ENCODE data around the gene IL1R1.

IL1R1 gene, protein sequence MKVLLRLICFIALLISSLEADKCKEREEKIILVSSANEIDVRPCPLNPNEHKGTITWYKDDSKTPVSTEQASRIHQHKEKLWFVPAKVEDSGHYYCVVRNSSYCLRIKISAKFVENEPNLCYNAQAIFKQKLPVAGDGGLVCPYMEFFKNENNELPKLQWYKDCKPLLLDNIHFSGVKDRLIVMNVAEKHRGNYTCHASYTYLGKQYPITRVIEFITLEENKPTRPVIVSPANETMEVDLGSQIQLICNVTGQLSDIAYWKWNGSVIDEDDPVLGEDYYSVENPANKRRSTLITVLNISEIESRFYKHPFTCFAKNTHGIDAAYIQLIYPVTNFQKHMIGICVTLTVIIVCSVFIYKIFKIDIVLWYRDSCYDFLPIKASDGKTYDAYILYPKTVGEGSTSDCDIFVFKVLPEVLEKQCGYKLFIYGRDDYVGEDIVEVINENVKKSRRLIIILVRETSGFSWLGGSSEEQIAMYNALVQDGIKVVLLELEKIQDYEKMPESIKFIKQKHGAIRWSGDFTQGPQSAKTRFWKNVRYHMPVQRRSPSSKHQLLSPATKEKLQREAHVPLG

DNA sequence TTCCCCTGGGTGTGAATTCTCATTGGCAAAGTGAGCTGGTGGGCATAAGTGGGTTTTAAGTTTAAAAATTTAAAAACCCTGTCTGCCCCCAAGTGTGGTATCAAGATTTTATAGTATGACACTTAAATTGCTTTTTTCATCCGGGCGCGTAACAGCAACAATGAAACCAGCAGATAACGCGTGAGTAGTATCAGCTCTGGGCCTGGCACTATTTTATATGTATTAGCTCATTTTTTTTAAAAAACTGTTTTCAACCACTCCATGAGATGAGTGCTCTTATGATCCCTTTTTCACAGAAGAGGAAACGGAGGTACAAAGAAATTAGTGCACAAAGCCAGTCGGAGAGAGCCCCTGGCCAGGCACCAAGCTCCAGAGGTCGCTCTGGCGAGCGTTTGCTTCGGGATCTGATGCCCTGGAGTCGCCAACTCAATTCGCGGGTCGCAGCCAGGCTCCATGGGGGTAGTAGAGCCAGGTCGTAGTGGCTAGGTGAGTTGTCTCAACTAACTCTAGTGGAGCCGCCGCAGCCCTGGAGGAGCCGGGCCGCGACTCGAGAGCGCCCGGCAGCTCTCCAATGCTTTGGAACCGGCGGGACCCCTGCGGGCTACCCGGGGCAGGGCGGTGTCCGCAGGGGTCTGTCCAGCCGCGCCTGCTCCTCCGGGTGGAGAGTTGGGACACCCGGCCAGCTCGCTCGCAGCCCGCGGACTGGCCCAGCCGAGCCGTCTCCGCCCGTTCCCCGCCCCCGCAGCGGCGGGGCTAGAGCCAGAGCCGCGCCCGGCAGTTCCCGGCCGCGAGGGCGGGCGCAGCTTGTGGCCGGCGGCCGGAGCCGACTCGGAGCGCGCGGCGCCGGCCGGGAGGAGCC, at the start of gene IL1R1:
Gene IL1R1, plus strand, starts transcription at position 777 of the 859 bp plus-strand sequence. CDS start 14,979 bp downstream, outside the sequence.
- H3K27me3 ChIP-seq (ENCODE audit: insufficient read depth, insufficient read length) = peaks cover 35% of the 10 kb centered on the region
- peak within 1 kb of the TSS; percentile 81 for H3K9ac ChIP-seq (ENCODE audit: insufficient read length, low read depth)
- H3K4me1 ChIP-seq (ENCODE audit: insufficient read depth, insufficient read length) = no peaks in the 10 kb centered on the region
- DNase-seq (ENCODE audit: low read depth, low spot score) = no peak
- no peak for TF ChIP-seq YY1 (IDR thresholded peaks at IDR 0.05; ENCODE audit: insufficient read depth, insufficient read length)
- no peak for TF ChIP-seq SUZ12 (IDR thresholded peaks at IDR 0.05; ENCODE audit: extremely low read depth, insufficient read depth, insufficient read length)
- no peak for TF ChIP-seq ZNF274 (IDR thresholded peaks at IDR 0.05; ENCODE audit: low read depth, low read length)
- peak within 1 kb of the TSS; percentile 35 for H3K4me3 ChIP-seq (ENCODE audit: insufficient read length, low read depth)
- H3K9me3 ChIP-seq (ENCODE audit: insufficient read depth, low read length) = peaks cover 38% of the 10 kb centered on the region
- H3K36me3 ChIP-seq (ENCODE audit: insufficient read depth, insufficient read length, low read length) = no peaks in the 10 kb centered on the region

DNA sequence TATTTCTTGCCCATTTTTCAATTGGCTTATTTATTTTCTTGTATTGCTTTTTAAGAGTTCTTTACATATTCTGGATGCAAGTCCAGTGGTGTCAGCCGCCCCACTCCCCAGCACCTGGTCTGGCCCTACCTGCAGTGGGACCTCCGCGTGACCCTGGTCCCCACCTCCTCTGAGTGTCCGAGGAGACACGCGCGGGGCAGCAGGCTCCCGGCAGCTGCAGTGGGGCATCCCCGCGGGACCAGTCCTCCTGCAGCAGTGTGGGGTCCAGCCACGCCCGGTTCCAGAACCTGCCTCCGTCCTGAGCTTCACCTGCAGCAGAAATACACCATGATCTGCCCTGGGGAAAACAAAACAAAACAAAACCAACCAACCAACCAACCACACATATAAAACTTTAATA, 48.9 kb upstream of the IL1R1 start:
- TF ChIP-seq YY1 (IDR thresholded peaks at IDR 0.05; ENCODE audit: insufficient read depth, insufficient read length) = no peak
- Histone ChIP-seq H3K9me3 (ENCODE audit: insufficient read depth, low read length) (no peaks in the 10 kb centered on the region), H3K27me3 (ENCODE audit: insufficient read depth, insufficient read length) (no peaks in the 10 kb centered on the region)

DNA sequence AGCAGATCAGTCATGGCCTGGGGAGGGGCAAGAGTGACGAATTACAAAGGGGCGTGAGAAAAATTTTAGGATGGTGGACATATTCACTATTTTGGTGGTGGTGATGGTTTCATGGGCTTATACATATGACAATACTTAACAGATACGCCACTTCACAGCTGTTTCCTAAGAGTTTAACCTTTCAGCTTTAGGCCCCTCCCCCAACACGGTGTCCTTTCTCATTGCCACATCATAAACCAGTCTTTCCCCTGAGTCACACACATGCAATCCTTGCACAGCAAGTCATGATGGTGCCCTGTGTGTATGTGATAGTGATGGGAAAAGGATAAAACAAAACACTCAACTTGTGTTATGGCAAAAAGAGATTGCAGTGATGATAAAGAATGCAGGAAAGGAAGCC, 47.6 kb upstream of the IL1R1 start:
- H3K4me3 ChIP-seq (ENCODE audit: insufficient read length, low read depth) = no peak overlapping the region
- no peaks in the 10 kb centered on the region for H3K4me1 ChIP-seq (ENCODE audit: insufficient read depth, insufficient read length)
- TF ChIP-seq SUZ12 (IDR thresholded peaks at IDR 0.05; ENCODE audit: extremely low read depth, insufficient read depth, insufficient read length) (no peak), YY1 (IDR thresholded peaks at IDR 0.05; ENCODE audit: insufficient read depth, insufficient read length) (no peak), ZNF274 (IDR thresholded peaks at IDR 0.05; ENCODE audit: low read depth, low read length) (no peak)
- H3K9me3 ChIP-seq (ENCODE audit: insufficient read depth, low read length) = no peaks in the 10 kb centered on the region
- H3K9ac ChIP-seq (ENCODE audit: insufficient read length, low read depth) = no peak overlapping the region
- H3K36me3 ChIP-seq (ENCODE audit: insufficient read depth, insufficient read length, low read length) = no peaks in the 10 kb centered on the region
- no peaks in the 10 kb centered on the region for H3K27me3 ChIP-seq (ENCODE audit: insufficient read depth, insufficient read length)
- no peak for DNase-seq (ENCODE audit: low read depth, low spot score)

More for the DNA sequence above, 48.9 kb upstream of the IL1R1 start:
- DNase-seq (ENCODE audit: low read depth, low spot score) = no peak
- Histone ChIP-seq H3K4me3 (ENCODE audit: insufficient read length, low read depth) (no peak overlapping the region), H3K36me3 (ENCODE audit: insufficient read depth, insufficient read length, low read length) (no peaks in the 10 kb centered on the region), H3K9ac (ENCODE audit: insufficient read length, low read depth) (no peak overlapping the region), H3K4me1 (ENCODE audit: insufficient read depth, insufficient read length) (no peaks in the 10 kb centered on the region)

DNA sequence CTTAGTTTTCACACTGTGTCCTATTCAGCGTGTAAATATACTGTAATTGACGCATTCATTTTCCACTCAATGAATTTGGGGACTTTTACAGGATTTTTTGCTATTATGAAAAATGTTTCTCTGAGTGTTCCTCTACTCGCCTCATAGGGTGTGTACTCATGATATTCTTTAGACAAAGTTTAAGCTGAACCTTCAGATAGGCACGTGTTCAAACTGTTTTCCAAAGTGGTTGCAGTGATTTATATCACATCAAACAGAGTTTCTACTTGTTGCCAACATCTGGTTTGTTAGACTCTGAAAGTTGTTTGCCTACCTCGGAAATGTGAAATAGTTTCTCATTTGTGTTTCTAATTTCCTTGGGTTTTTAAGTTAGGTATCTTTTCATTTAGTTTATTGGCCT, 46.4 kb upstream of the IL1R1 start:
- Histone ChIP-seq H3K27me3 (ENCODE audit: insufficient read depth, insufficient read length) (no peaks in the 10 kb centered on the region), H3K9ac (ENCODE audit: insufficient read length, low read depth) (no peak overlapping the region), H3K4me1 (ENCODE audit: insufficient read depth, insufficient read length) (no peaks in the 10 kb centered on the region), H3K36me3 (ENCODE audit: insufficient read depth, insufficient read length, low read length) (no peaks in the 10 kb centered on the region), H3K9me3 (ENCODE audit: insufficient read depth, low read length) (no peaks in the 10 kb centered on the region), H3K4me3 (ENCODE audit: insufficient read length, low read depth) (no peak overlapping the region)
- TF ChIP-seq SUZ12 (IDR thresholded peaks at IDR 0.05; ENCODE audit: extremely low read depth, insufficient read depth, insufficient read length) (no peak), ZNF274 (IDR thresholded peaks at IDR 0.05; ENCODE audit: low read depth, low read length) (no peak), YY1 (IDR thresholded peaks at IDR 0.05; ENCODE audit: insufficient read depth, insufficient read length) (no peak)
- DNase-seq (ENCODE audit: low read depth, low spot score) = no peak

DNA sequence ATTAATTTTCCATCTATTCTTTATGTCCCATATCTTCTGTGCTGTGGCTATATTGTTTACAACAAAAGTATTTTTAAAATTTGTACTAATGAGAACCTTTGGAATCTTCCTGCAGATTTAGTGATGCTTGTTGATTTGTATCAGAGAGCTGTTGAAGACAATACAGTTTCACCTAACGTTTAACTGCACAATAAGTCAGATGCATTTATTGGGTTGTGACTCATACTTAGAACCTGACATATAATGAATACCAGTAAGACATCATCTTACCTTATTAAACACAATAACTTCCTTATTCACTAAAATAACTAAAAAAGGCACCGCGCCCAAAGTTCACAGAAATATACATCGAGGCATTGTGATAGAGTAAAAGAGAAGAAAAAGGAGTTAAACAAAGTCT, 43.8 kb upstream of the IL1R1 start:
- no peak for DNase-seq (ENCODE audit: low read depth, low spot score)
- Histone ChIP-seq H3K36me3 (ENCODE audit: insufficient read depth, insufficient read length, low read length) (no peaks in the 10 kb centered on the region), H3K9me3 (ENCODE audit: insufficient read depth, low read length) (no peaks in the 10 kb centered on the region), H3K27me3 (ENCODE audit: insufficient read depth, insufficient read length) (no peaks in the 10 kb centered on the region), H3K4me3 (ENCODE audit: insufficient read length, low read depth) (no peak overlapping the region), H3K4me1 (ENCODE audit: insufficient read depth, insufficient read length) (no peaks in the 10 kb centered on the region), H3K9ac (ENCODE audit: insufficient read length, low read depth) (no peak overlapping the region)
- TF ChIP-seq ZNF274 (IDR thresholded peaks at IDR 0.05; ENCODE audit: low read depth, low read length) (no peak), SUZ12 (IDR thresholded peaks at IDR 0.05; ENCODE audit: extremely low read depth, insufficient read depth, insufficient read length) (no peak), YY1 (IDR thresholded peaks at IDR 0.05; ENCODE audit: insufficient read depth, insufficient read length) (no peak)

DNA sequence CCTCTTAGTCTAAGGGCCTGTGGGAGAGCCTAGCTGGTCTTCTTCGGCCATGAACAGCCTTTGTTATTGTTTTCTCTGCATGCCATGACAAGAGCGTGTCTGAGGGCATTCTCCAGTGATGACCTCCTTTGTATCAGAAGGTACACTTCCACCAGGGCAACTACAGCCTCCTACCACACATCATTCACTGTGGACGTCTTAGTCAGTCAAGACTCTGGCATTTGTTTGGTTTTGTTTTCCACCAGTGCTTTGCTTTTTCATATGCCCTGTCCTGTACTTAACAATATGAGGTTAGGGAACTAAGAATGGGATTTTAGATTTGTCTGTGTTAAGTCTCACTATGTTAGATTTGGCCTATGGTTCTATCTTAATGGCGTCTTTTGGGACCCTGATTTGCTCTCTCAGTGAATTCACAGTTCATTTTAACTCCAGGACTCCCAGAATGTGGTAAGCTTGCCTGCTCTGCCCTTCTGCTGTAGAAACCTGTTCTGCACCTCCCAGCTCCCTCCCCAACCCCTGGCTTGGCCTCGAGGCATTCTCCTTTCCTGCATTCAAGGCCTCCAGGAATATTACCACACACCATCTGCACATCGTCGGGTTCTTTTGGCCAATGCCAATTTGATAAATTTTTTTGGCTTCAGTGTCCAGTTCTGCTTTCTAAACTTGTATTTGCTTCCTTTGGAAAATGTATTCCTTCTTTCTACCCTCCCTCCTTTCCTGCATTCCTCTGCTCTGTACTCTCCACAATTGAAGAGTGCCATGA, 42.8 kb upstream of the IL1R1 start:
- no peak for DNase-seq (ENCODE audit: low read depth, low spot score)
- TF ChIP-seq YY1 (IDR thresholded peaks at IDR 0.05; ENCODE audit: insufficient read depth, insufficient read length) (no peak), ZNF274 (IDR thresholded peaks at IDR 0.05; ENCODE audit: low read depth, low read length) (no peak), SUZ12 (IDR thresholded peaks at IDR 0.05; ENCODE audit: extremely low read depth, insufficient read depth, insufficient read length) (no peak)
- no peak overlapping the region for H3K9ac ChIP-seq (ENCODE audit: insufficient read length, low read depth)

More for the DNA sequence above, 42.8 kb upstream of the IL1R1 start:
- H3K27me3 ChIP-seq (ENCODE audit: insufficient read depth, insufficient read length) = no peaks in the 10 kb centered on the region
- no peaks in the 10 kb centered on the region for H3K4me1 ChIP-seq (ENCODE audit: insufficient read depth, insufficient read length)
- H3K36me3 ChIP-seq (ENCODE audit: insufficient read depth, insufficient read length, low read length) = no peaks in the 10 kb centered on the region
- H3K9me3 ChIP-seq (ENCODE audit: insufficient read depth, low read length) = no peaks in the 10 kb centered on the region
- no peak overlapping the region for H3K4me3 ChIP-seq (ENCODE audit: insufficient read length, low read depth)
